AG04450 (cell line): ENCODE results near the gene RINT1. TPM values are rescaled to one million over a fixed set of nuclear protein-coding genes. Genes with fewer than 3 reads are reported as not detected.

Experiments used
- CTCF ChIA-PET: fragments of 300-600, 350-600 bp; formaldehyde crosslinking; extraction: SDS; loops from one replicate; lab custom pipeline; 2022; ENCODE audit warnings: antibody characterized with exemption, inconsistent platforms; lab: Charles Lee
- POLR2A ChIA-PET: fragments of 350-600 bp; formaldehyde crosslinking; extraction: SDS; loops from one replicate; lab custom pipeline; 2021; ENCODE audit warnings: antibody characterized with exemption, inconsistent platforms; lab: Yijun Ruan, JAX
- DNase-seq: peaks from one replicate; pipeline ENCODE4 v3.0.0-alpha.2; 2011; ENCODE audit warnings: low read depth, low spot score
- H3K27ac ChIP-seq: one replicate; pipeline ENCODE4 v1.5.1; 2012; ENCODE audit warnings: low read depth, low read length, control low read depth
- H3K27me3 ChIP-seq: one replicate; pipeline ENCODE4 v1.6.0; 2012; ENCODE audit warnings: low read length; ENCODE audit not compliant: control insufficient read depth, insufficient read depth
- H3K4me3 ChIP-seq: 2 replicates; pipeline ENCODE4 v1.5.1; 2011; ENCODE audit warnings: mild to moderate bottlenecking, low read depth, low read length, control low read depth
- H3K9me3 ChIP-seq: 2 replicates; pipeline ENCODE4 v1.5.1; 2012; ENCODE audit warnings: low read length; ENCODE audit not compliant: control insufficient read depth, insufficient read depth
- polyA plus RNA-seq: library from polyadenylated mRNA; depleted of rRNA; stranded (reverse); fragments of >200 nt; gene quantifications from 2 replicates; pipeline ENCODE4 v1.2.3, GENCODE V29; 2011
- TF ChIP-seq, protein P1 (sequence below): IDR thresholded peaks from 2 replicates; pipeline ENCODE4 v1.5.1; 2011; ENCODE audit warnings: low read depth, low read length, control low read depth, inconsistent platforms

The RINT1 gene
- polyA plus RNA-seq, 1 experiment = 27.6 TPM

- H3K27ac ChIP-seq = no peak overlapping the region
- POLR2A ChIA-PET = interaction anchor here (1.0 to 1.1 kb wide), 2 partner anchors 12 to 39 kb away, joined by 3 read pairs; no protein-coding TSS in a partner anchor
- no peaks in the 10 kb centered on the region for H3K27me3 ChIP-seq
- CTCF ChIA-PET = interaction anchor here (0.6 to 2.1 kb wide), 6 partner anchors 10 to 392 kb away, joined by 3 to 13 read pairs (median 10); no protein-coding TSS in a partner anchor
- TF ChIP-seq, protein P1, sequence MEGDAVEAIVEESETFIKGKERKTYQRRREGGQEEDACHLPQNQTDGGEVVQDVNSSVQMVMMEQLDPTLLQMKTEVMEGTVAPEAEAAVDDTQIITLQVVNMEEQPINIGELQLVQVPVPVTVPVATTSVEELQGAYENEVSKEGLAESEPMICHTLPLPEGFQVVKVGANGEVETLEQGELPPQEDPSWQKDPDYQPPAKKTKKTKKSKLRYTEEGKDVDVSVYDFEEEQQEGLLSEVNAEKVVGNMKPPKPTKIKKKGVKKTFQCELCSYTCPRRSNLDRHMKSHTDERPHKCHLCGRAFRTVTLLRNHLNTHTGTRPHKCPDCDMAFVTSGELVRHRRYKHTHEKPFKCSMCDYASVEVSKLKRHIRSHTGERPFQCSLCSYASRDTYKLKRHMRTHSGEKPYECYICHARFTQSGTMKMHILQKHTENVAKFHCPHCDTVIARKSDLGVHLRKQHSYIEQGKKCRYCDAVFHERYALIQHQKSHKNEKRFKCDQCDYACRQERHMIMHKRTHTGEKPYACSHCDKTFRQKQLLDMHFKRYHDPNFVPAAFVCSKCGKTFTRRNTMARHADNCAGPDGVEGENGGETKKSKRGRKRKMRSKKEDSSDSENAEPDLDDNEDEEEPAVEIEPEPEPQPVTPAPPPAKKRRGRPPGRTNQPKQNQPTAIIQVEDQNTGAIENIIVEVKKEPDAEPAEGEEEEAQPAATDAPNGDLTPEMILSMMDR = no peak
- H3K4me3 ChIP-seq = peak overlapping the region; percentile 98
- DNase-seq = no peak
- no peaks in the 10 kb centered on the region for H3K9me3 ChIP-seq
Measured at GRCh38 chr7:105532709-105533460, 884 bp downstream of the RINT1 start.

DNA sequence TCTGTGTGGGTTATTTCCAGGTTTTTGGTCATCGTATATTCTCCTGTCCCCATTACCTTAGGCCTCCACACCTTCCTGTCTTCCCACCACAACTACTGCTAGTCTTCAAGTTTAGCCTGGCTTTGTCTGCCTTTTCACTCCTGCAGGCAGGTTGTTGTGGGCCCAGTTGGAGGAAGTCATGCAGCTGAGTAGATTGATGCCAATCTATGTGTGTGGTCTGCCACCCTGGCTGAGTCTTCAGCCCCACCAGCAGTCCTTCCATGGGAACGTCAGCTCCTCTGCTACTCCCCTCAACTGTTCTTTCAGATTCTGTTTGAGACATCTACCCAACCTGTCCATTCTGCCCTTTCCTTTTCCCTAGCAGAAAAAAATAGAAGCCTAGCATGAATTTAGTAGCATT, 6.3 kb downstream of the RINT1 start:
- ChIA-PET CTCF (interaction anchor here (0.6 kb wide), 1 partner anchor 122 kb away, joined by 3 read pairs; no protein-coding TSS in a partner anchor), POLR2A (no interaction called here)
- no peaks in the 10 kb centered on the region for H3K9me3 ChIP-seq
- TF ChIP-seq, protein P1 = no peak
- no peaks in the 10 kb centered on the region for H3K27me3 ChIP-seq
- no peak for DNase-seq
- no peak overlapping the region for H3K27ac ChIP-seq
- H3K4me3 ChIP-seq = no peak overlapping the region

GRCh38 chr7:105559926-105560325, 27.9 kb downstream of the RINT1 start:
- H3K4me3 ChIP-seq = no peak overlapping the region
- H3K27me3 ChIP-seq = no peaks in the 10 kb centered on the region
- CTCF ChIA-PET = interaction anchor here (0.6 kb wide), 1 partner anchor 321 kb away, joined by 3 read pairs; no protein-coding TSS in a partner anchor
- H3K9me3 ChIP-seq = no peaks in the 10 kb centered on the region
- DNase-seq = no peak
- TF ChIP-seq, protein P1 = no peak
- H3K27ac ChIP-seq = no peak overlapping the region
- POLR2A ChIA-PET = no interaction called here

- Histone ChIP-seq H3K4me3 (no peak overlapping the region), H3K9me3 (no peaks in the 10 kb centered on the region), H3K27me3 (no peaks in the 10 kb centered on the region), H3K27ac (no peak overlapping the region)
- TF ChIP-seq, protein P1 = no peak
- ChIA-PET CTCF (interaction anchor here (1.1 to 2.6 kb wide), 3 partner anchors 12 to 33 kb away, joined by 3 to 13 read pairs (median 3); partner anchors contain the start of gene RINT1), POLR2A (no interaction called here)
- no peak for DNase-seq
Measured at GRCh38 chr7:105565190-105565589, 33.2 kb downstream of the RINT1 start.

DNA sequence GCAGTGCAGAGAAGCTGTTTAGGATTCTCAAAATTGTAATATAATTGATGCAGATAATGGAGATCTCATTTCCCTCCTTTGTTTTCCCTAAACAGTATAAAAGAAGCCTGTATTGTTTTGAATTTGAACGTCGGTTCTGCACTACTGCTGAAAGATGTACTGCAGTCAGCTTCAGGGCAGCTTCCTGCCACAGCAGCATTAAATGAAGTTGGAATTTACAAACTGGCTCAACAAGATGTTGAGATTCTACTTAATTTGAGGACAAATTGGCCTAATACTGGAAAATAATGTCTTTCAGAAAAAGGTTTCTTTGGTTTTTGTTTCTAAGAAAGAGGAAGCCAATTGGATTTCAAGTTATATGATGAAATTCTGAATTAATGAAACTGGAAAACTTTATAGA, 35.0 kb downstream of the RINT1 start:
- ChIA-PET POLR2A (no interaction called here), CTCF (interaction anchor here (2.6 kb wide), 1 partner anchor 35 kb away, joined by 13 read pairs; the partner anchor contains the start of gene RINT1)
- no peak overlapping the region for H3K27ac ChIP-seq
- no peak overlapping the region for H3K4me3 ChIP-seq
- DNase-seq = no peak
- H3K27me3 ChIP-seq = no peaks in the 10 kb centered on the region
- no peaks in the 10 kb centered on the region; the same call in 1 of the 2 replicates for H3K9me3 ChIP-seq
- TF ChIP-seq, protein P1 = no peak
